B cell (primary cell): Measurements from ENCODE around the gene SCMH1.

ENCODE experiments used
- CTCF ChIP-seq: fragments of 200-600 bp; IDR thresholded peaks from one replicate; pipeline ENCODE4 v1.8.0; 2022; ENCODE audit warnings: antibody characterized with exemption, mild to moderate bottlenecking
- EZH2 ChIP-seq: IDR thresholded peaks from 2 replicates; pipeline ENCODE4 v1.6.1; 2012; ENCODE audit warnings: borderline replicate concordance, low read depth, mild to moderate bottlenecking, moderate library complexity, low read length; ENCODE audit not compliant: insufficient read depth, poor library complexity, severe bottlenecking

DNA sequence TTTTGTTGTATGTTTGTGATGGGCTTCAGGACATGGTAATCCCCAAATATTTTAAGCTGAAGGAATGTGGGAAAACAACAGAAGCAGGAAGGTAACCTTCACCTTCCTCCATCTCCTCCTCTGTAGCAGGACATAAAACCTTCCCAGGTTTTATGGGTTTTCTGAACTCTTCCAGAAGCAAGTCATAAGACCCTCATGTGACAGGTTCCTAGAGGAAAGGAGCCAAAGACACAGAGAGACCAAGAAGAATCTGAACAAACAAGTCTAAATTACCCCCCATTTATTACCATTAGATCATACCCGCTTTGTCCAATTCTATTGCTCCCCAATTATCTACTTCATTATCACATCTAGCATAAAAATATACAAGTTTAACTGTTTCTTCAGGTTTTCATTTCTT lies 28.8 kb downstream of the SCMH1 start:
- TF ChIP-seq CTCF (no peak), EZH2 (no peak)
